HEK293 (cell line): ENCODE data around the gene THBS1.

Experiments
- CTCF ChIA-PET: fragments of 350-600 bp; formaldehyde crosslinking; extraction: SDS; loops from one replicate; lab custom pipeline; 2021; ENCODE audit warnings: antibody characterized with exemption; lab: Yijun Ruan, JAX
- POLR2A ChIA-PET: fragments of 300-600 bp; formaldehyde crosslinking; extraction: SDS; loops from one replicate; lab custom pipeline; 2020; ENCODE audit warnings: antibody characterized with exemption, inconsistent platforms; lab: Yijun Ruan, JAX
- H3K27ac ChIP-seq: fragments of 200-500 bp; sonication (Bioruptor generic); 2 replicates; pipeline ENCODE4 v1.5.1; 2014; ENCODE audit warnings: low read depth, low read length, control low read depth, inconsistent platforms; ENCODE audit errors: extremely low read depth
- H3K36me3 ChIP-seq, 2 experiments: fragments of 200-500 bp in 1 of 2; sonication (Bioruptor generic) in 1 of 2; 1 replicate in 1 of 2; 2 replicates in 1 of 2; pipeline ENCODE4 v1.5.1; 2014 to 2017; ENCODE audit warnings: inconsistent platforms in 2 of 2, low read length in 2 of 2; ENCODE audit not compliant: control insufficient read depth in 2 of 2, insufficient read depth in 1 of 2
- H3K4me1 ChIP-seq: fragments of 200-500 bp; sonication (Bioruptor generic); 2 replicates; pipeline ENCODE4 v1.5.1; 2014; ENCODE audit warnings: mild to moderate bottlenecking, low read length, inconsistent platforms; ENCODE audit not compliant: control insufficient read depth, insufficient read depth
- H3K4me3 ChIP-seq: 2 replicates; pipeline ENCODE4 v1.5.1; 2011; ENCODE audit warnings: low read depth, mild to moderate bottlenecking, control low read depth, low read length, moderate library complexity
- H3K9me3 ChIP-seq: fragments of 200-500 bp; sonication (Bioruptor generic); 2 replicates; pipeline ENCODE4 v1.5.1; 2014; ENCODE audit warnings: low read depth, low read length, inconsistent platforms; ENCODE audit not compliant: control insufficient read depth, insufficient read depth
- BCL11B ChIP-seq: fragments of 450-650 bp; formaldehyde crosslinking; IDR thresholded peaks from 2 replicates; pipeline ENCODE4 v1.5.1; 2016; ENCODE audit warnings: low read depth, missing biosample characterization, missing genetic modification characterization
- GLI2 ChIP-seq: fragments of 450-650 bp; formaldehyde crosslinking; IDR thresholded peaks from 2 replicates; pipeline ENCODE4; 2017; ENCODE audit warnings: missing biosample characterization, missing genetic modification characterization, low read depth, borderline replicate concordance
- GLI4 ChIP-seq: fragments of 450-650 bp; formaldehyde crosslinking; IDR thresholded peaks from 2 replicates; pipeline ENCODE4 v1.5.1; 2016; ENCODE audit warnings: missing biosample characterization, missing genetic modification characterization
- HOXD13 ChIP-seq: sonication (generic); formaldehyde crosslinking; IDR thresholded peaks from 2 replicates; pipeline ENCODE4 v1.8.0; 2022; ENCODE audit warnings: missing genetic modification reagents, borderline replicate concordance
- PRDM1 ChIP-seq: fragments of 450-650 bp; formaldehyde crosslinking; IDR thresholded peaks from 2 replicates; pipeline ENCODE4; 2016; ENCODE audit warnings: missing biosample characterization, missing genetic modification characterization
- PRDM6 ChIP-seq: fragments of 450-650 bp; formaldehyde crosslinking; IDR thresholded peaks from 2 replicates; pipeline ENCODE4 v1.5.1; 2017; ENCODE audit warnings: missing biosample characterization, missing genetic modification characterization
- SALL2 ChIP-seq: fragments of 450-650 bp; formaldehyde crosslinking; IDR thresholded peaks from 2 replicates; pipeline ENCODE4 v1.5.0; 2017; ENCODE audit warnings: missing biosample characterization, mild to moderate bottlenecking, missing genetic modification characterization, borderline replicate concordance
- ZNF175 ChIP-seq: fragments of 450-650 bp; formaldehyde crosslinking; IDR thresholded peaks from 2 replicates; pipeline ENCODE4 v1.5.1; 2016; ENCODE audit warnings: missing biosample characterization, missing genetic modification characterization
- ZNF2 ChIP-seq: fragments of 450-650 bp; formaldehyde crosslinking; IDR thresholded peaks from 2 replicates; pipeline ENCODE4 v1.5.1; 2016; ENCODE audit warnings: missing biosample characterization, missing genetic modification characterization
- ZNF311 ChIP-seq: fragments of 450-650 bp; formaldehyde crosslinking; IDR thresholded peaks from 2 replicates; pipeline ENCODE4 v1.5.1; 2017; ENCODE audit warnings: missing biosample characterization, missing genetic modification characterization, borderline replicate concordance
- ZNF394 ChIP-seq: fragments of 450-650 bp; formaldehyde crosslinking; IDR thresholded peaks from 2 replicates; pipeline ENCODE4 v1.5.1; 2016; ENCODE audit warnings: missing biosample characterization, missing genetic modification characterization, mild to moderate bottlenecking, moderate library complexity, borderline replicate concordance
- ZNF501 ChIP-seq: fragments of 450-650 bp; formaldehyde crosslinking; IDR thresholded peaks from 2 replicates; pipeline ENCODE4 v1.5.1; 2016; ENCODE audit warnings: missing biosample characterization, missing genetic modification characterization
- ZNF560 ChIP-seq: fragments of 450-650 bp; formaldehyde crosslinking; IDR thresholded peaks from 2 replicates; pipeline ENCODE4 v1.5.1; 2017; ENCODE audit warnings: missing biosample characterization, missing genetic modification characterization, borderline replicate concordance
- ZNF600 ChIP-seq: fragments of 450-650 bp; formaldehyde crosslinking; IDR thresholded peaks from 2 replicates; pipeline ENCODE4 v1.5.1; 2016; ENCODE audit warnings: missing biosample characterization, missing genetic modification characterization
- ZNF629 ChIP-seq: fragments of 450-650 bp; formaldehyde crosslinking; IDR thresholded peaks from 2 replicates; pipeline ENCODE4 v1.5.1; 2017; ENCODE audit warnings: missing biosample characterization, missing genetic modification characterization
- ZNF645 ChIP-seq: fragments of 450-650 bp; formaldehyde crosslinking; IDR thresholded peaks from 2 replicates; pipeline ENCODE4; 2016; ENCODE audit warnings: missing biosample characterization, missing genetic modification characterization
- ZNF658 ChIP-seq: fragments of 450-650 bp; formaldehyde crosslinking; IDR thresholded peaks from 2 replicates; pipeline ENCODE4; 2016; ENCODE audit warnings: missing biosample characterization, missing genetic modification characterization
- ZNF768 ChIP-seq: fragments of 450-650 bp; formaldehyde crosslinking; IDR thresholded peaks from 2 replicates; pipeline ENCODE4 v1.5.1; 2018; ENCODE audit warnings: missing biosample characterization, mild to moderate bottlenecking, missing genetic modification characterization
- ZNF776 ChIP-seq: fragments of 450-650 bp; formaldehyde crosslinking; IDR thresholded peaks from 2 replicates; pipeline ENCODE4 v1.5.0; 2017; ENCODE audit warnings: missing biosample characterization, missing genetic modification characterization, borderline replicate concordance
- ZSCAN5A ChIP-seq: fragments of 450-650 bp; formaldehyde crosslinking; IDR thresholded peaks from 2 replicates; pipeline ENCODE4 v1.5.1; 2016; ENCODE audit warnings: missing biosample characterization, missing genetic modification characterization

The THBS1 gene

GRCh38 chr15:39582286-39582976 lies 1.6 kb downstream of the THBS1 start:
- H3K4me3 ChIP-seq, result no peak overlapping the region
- ChIA-PET POLR2A (interaction anchor here (0.7 to 3.6 kb wide), 2 partner anchors 36 to 410 kb away, joined by 5 to 18 read pairs; no protein-coding TSS in a partner anchor), CTCF (interaction anchor here (0.7 to 2.0 kb wide), 4 partner anchors 103 to 459 kb away, joined by 3 to 5 read pairs (median 4); no protein-coding TSS in a partner anchor)
- H3K9me3 ChIP-seq, result no peaks in the 10 kb centered on the region
- no peaks in the 10 kb centered on the region for H3K4me1 ChIP-seq
- peaks cover 0 to 3% of the 10 kb centered on the region in 2 experiments; a peak in 1 of 3 replicates for H3K36me3 ChIP-seq
- no peak overlapping the region for H3K27ac ChIP-seq
- no peak for TF ChIP-seq ZNF560 (tag by site-specific recombination)
- no peak for TF ChIP-seq ZNF394 (tag by site-specific recombination)
- no peak for TF ChIP-seq ZNF776 (tag by site-specific recombination)
- TF ChIP-seq ZNF501 (tag by site-specific recombination), result no peak
- no peak for TF ChIP-seq ZNF658 (tag by site-specific recombination)
- no peak for TF ChIP-seq ZNF629
- TF ChIP-seq HOXD13 (CRISPR knock-in tag), result no peak
- no peak for TF ChIP-seq GLI4 (tag by site-specific recombination)
- no peak for TF ChIP-seq ZNF311 (tag by site-specific recombination)
- no peak for TF ChIP-seq ZNF175 (tag by site-specific recombination)
- no peak for TF ChIP-seq ZSCAN5A (tag by site-specific recombination)
- TF ChIP-seq ZNF768, result no peak
- TF ChIP-seq SALL2 (tag by site-specific recombination), result no peak

- peaks cover 0 to 7% of the 10 kb centered on the region in 2 experiments; a peak in 1 of 3 replicates for H3K36me3 ChIP-seq
Observed at GRCh38 chr15:39582977-39583595, 2.2 kb downstream of the THBS1 start.

More at GRCh38 chr15:39582977-39583595, 2.2 kb downstream of the THBS1 start:
- CTCF ChIA-PET, result interaction anchor here (0.7 to 1.4 kb wide), 3 partner anchors 101 to 459 kb away, joined by 3 to 4 read pairs (median 3); no protein-coding TSS in a partner anchor
- no peaks in the 10 kb centered on the region for H3K9me3 ChIP-seq
- no peak for TF ChIP-seq GLI2 (tag by site-specific recombination)
- TF ChIP-seq ZNF2 (tag by site-specific recombination), result no peak
- no peak for TF ChIP-seq ZNF768
- TF ChIP-seq ZNF600, result no peak
- TF ChIP-seq SALL2 (tag by site-specific recombination), result no peak
- TF ChIP-seq PRDM6 (tag by site-specific recombination), result no peak
- no peak for TF ChIP-seq PRDM1
- no peak for TF ChIP-seq ZNF645 (tag by site-specific recombination)
- no peak for TF ChIP-seq BCL11B (tag by site-specific recombination)
- TF ChIP-seq, all 188 proteins: peak for 0
- Histone ChIP-seq H3K27ac (no peak overlapping the region), H3K4me1 (no peaks in the 10 kb centered on the region), H3K4me3 (no peak overlapping the region)
- POLR2A ChIA-PET, result no interaction called here
